GM23338 (cell line): ENCODE results near the gene HTR1D. TPM values are rescaled to one million over a fixed set of nuclear protein-coding genes. Genes with fewer than 3 reads are reported as not detected.

Experiments used
- CREB1 ChIP-seq: fragments of 250-450 bp; sonication (Bioruptor Pico); IDR thresholded peaks from 2 replicates; pipeline ENCODE4 v1.5.0; 2020; ENCODE audit warnings: low read depth, mild to moderate bottlenecking, moderate library complexity
- JUNB ChIP-seq: IDR thresholded peaks from one replicate; pipeline ENCODE4 v1.6.1; 2016; ENCODE audit warnings: antibody characterized with exemption; ENCODE audit not compliant: unreplicated experiment
- NANOG ChIP-seq: IDR thresholded peaks from 2 replicates; pipeline ENCODE4 v1.6.1; 2016; ENCODE audit warnings: antibody characterized with exemption, borderline replicate concordance
- POLR2AphosphoS5 ChIP-seq: IDR thresholded peaks from 2 replicates; pipeline ENCODE4 v1.6.1; 2016; ENCODE audit warnings: antibody characterized with exemption, low read depth
- REST ChIP-seq: IDR thresholded peaks from one replicate; pipeline ENCODE4 v1.6.1; 2018; ENCODE audit warnings: antibody characterized with exemption; ENCODE audit not compliant: unreplicated experiment
- ZNF114 ChIP-seq: fragments of 250-450 bp; sonication (Bioruptor Pico); IDR thresholded peaks from 2 replicates; pipeline ENCODE4 v1.5.0; 2020; ENCODE audit warnings: mild to moderate bottlenecking, moderate library complexity
- polyA plus RNA-seq: library from polyadenylated mRNA; unstranded; fragments of >200 nt; fragmentation: Nextera tagmentation; extraction: Ambion mirVana; gene quantifications from 2 replicates; pipeline ENCODE4 v1.2.1, GENCODE V29; 2016
- total RNA-seq: library from RNA; depleted of rRNA; stranded (reverse); fragments of >200 nt; shearing (Covaris generic); gene quantifications from 2 replicates; pipeline ENCODE4 v1.2.3, GENCODE V29; 2014
- TF ChIP-seq, protein P1 (sequence below): fragments of 250-450 bp; sonication (Bioruptor Pico); IDR thresholded peaks from 2 replicates; pipeline ENCODE4 v1.5.0; 2020; ENCODE audit warnings: mild to moderate bottlenecking, moderate library complexity
- TF ChIP-seq, protein P2 (sequence below): IDR thresholded peaks from 2 replicates; pipeline ENCODE4 v1.6.1; 2016; ENCODE audit warnings: antibody characterized with exemption

Gene HTR1D
- total and polyA plus RNA-seq, 2 experiments from 2014 or later: 2.4 to 4.1 TPM

DNA sequence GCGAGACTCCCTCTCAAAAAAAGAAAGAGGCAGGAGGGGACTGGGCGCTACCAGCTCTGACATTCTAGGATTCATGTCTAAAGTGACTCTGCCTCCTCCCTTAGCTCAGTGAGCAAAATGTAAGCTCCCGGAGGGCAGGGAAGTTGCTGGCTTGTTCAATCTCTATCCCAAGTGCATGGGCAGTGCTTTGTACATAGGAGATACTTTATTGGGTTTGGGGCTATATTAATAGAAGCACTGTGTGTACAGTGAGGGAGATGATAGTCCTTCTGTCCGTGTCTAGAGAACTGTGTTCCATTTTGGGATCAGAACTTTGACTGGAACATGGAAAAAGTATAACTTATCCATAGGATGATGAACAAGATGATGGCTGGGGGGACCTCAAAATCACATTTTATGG lies 31.9 kb downstream of the HTR1D start (continued):
- TF ChIP-seq, protein P1, sequence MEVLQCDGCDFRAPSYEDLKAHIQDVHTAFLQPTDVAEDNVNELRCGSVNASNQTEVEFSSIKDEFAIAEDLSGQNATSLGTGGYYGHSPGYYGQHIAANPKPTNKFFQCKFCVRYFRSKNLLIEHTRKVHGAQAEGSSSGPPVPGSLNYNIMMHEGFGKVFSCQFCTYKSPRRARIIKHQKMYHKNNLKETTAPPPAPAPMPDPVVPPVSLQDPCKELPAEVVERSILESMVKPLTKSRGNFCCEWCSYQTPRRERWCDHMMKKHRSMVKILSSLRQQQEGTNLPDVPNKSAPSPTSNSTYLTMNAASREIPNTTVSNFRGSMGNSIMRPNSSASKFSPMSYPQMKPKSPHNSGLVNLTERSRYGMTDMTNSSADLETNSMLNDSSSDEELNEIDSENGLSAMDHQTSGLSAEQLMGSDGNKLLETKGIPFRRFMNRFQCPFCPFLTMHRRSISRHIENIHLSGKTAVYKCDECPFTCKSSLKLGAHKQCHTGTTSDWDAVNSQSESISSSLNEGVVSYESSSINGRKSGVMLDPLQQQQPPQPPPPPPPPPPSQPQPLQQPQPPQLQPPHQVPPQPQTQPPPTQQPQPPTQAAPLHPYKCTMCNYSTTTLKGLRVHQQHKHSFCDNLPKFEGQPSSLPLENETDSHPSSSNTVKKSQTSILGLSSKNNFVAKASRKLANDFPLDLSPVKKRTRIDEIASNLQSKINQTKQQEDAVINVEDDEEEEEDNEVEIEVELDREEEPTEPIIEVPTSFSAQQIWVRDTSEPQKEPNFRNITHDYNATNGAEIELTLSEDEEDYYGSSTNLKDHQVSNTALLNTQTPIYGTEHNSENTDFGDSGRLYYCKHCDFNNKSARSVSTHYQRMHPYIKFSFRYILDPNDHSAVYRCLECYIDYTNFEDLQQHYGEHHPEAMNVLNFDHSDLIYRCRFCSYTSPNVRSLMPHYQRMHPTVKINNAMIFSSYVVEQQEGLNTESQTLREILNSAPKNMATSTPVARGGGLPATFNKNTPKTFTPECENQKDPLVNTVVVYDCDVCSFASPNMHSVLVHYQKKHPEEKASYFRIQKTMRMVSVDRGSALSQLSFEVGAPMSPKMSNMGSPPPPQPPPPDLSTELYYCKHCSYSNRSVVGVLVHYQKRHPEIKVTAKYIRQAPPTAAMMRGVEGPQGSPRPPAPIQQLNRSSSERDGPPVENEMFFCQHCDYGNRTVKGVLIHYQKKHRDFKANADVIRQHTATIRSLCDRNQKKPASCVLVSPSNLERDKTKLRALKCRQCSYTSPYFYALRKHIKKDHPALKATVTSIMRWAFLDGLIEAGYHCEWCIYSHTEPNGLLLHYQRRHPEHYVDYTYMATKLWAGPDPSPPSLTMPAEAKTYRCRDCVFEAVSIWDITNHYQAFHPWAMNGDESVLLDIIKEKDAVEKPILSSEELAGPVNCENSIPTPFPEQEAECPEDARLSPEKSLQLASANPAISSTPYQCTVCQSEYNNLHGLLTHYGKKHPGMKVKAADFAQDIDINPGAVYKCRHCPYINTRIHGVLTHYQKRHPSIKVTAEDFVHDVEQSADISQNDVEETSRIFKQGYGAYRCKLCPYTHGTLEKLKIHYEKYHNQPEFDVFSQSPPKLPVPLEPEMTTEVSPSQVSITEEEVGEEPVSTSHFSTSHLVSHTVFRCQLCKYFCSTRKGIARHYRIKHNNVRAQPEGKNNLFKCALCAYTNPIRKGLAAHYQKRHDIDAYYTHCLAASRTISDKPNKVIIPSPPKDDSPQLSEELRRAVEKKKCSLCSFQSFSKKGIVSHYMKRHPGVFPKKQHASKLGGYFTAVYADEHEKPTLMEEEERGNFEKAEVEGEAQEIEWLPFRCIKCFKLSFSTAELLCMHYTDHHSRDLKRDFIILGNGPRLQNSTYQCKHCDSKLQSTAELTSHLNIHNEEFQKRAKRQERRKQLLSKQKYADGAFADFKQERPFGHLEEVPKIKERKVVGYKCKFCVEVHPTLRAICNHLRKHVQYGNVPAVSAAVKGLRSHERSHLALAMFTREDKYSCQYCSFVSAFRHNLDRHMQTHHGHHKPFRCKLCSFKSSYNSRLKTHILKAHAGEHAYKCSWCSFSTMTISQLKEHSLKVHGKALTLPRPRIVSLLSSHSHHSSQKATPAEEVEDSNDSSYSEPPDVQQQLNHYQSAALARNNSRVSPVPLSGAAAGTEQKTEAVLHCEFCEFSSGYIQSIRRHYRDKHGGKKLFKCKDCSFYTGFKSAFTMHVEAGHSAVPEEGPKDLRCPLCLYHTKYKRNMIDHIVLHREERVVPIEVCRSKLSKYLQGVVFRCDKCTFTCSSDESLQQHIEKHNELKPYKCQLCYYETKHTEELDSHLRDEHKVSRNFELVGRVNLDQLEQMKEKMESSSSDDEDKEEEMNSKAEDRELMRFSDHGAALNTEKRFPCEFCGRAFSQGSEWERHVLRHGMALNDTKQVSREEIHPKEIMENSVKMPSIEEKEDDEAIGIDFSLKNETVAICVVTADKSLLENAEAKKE: no peak
- TF ChIP-seq POLR2AphosphoS5: no peak
- TF ChIP-seq, protein P2, sequence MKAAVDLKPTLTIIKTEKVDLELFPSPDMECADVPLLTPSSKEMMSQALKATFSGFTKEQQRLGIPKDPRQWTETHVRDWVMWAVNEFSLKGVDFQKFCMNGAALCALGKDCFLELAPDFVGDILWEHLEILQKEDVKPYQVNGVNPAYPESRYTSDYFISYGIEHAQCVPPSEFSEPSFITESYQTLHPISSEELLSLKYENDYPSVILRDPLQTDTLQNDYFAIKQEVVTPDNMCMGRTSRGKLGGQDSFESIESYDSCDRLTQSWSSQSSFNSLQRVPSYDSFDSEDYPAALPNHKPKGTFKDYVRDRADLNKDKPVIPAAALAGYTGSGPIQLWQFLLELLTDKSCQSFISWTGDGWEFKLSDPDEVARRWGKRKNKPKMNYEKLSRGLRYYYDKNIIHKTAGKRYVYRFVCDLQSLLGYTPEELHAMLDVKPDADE: no peak
- TF ChIP-seq ZNF114 (CRISPR knock-in tag): no peak
- TF ChIP-seq CREB1 (CRISPR knock-in tag): no peak
- no peak for TF ChIP-seq JUNB
- TF ChIP-seq NANOG: no peak
- no peak for TF ChIP-seq REST
